H4 (cell line): ENCODE measurements around the gene PRMT7. TPM values are rescaled to one million over a fixed set of nuclear protein-coding genes. Genes with fewer than 3 reads are reported as not detected.
A peak's percentile ranks its signal among the peaks of the same experiment; 100 is the strongest.

ENCODE experiments used
- DNase-seq: peaks from one replicate; pipeline ENCODE4 v3.0.0-alpha.2; 2015; ENCODE audit warnings: low spot score
- total RNA-seq: library from RNA; depleted of rRNA; stranded (reverse); fragments of >200 nt; shearing (Covaris generic); gene quantifications from 2 replicates; pipeline ENCODE4 v1.2.3, GENCODE V29; 2014

Gene PRMT7
- total RNA-seq, 1 experiment from 2014 or later = 37.5 TPM

GRCh38 chr16:68306633-68307032, 4.2 kb upstream of the PRMT7 start:
- no peak for DNase-seq

- DNase-seq = no peak
Measured at GRCh38 chr16:68309799-68310198, 1.0 kb upstream of the PRMT7 start.

GRCh38 chr16:68310437-68310773, 414 bp upstream of the PRMT7 start:
- DNase-seq = no peak

- no peak for DNase-seq
Measured at GRCh38 chr16:68313116-68313515, 2.3 kb downstream of the PRMT7 start.

GRCh38 chr16:68319185-68319908, 8.5 kb downstream of the PRMT7 start:
- no peak for DNase-seq

GRCh38 chr16:68324336-68324735, 13.5 kb downstream of the PRMT7 start:
- no peak for DNase-seq

GRCh38 chr16:68324780-68325357, 14.1 kb downstream of the PRMT7 start:
- DNase-seq = no peak

- peak; percentile 77 for DNase-seq
Measured at GRCh38 chr16:68328151-68328859, 17.5 kb downstream of the PRMT7 start.

- DNase-seq = no peak
Measured at GRCh38 chr16:68328860-68329390, 18.1 kb downstream of the PRMT7 start.

GRCh38 chr16:68331879-68332410, 21.1 kb downstream of the PRMT7 start:
- no peak for DNase-seq

GRCh38 chr16:68332411-68333121, 21.7 kb downstream of the PRMT7 start:
- no peak for DNase-seq

GRCh38 chr16:68335175-68335574, 24.4 kb downstream of the PRMT7 start:
- no peak for DNase-seq

GRCh38 chr16:68338326-68339119, 27.7 kb downstream of the PRMT7 start:
- DNase-seq = no peak

- DNase-seq = no peak
Measured at GRCh38 chr16:68339214-68339613, 28.4 kb downstream of the PRMT7 start.

- DNase-seq = no peak
Measured at GRCh38 chr16:68342620-68343019, 31.8 kb downstream of the PRMT7 start.

GRCh38 chr16:68343137-68343536, 32.3 kb downstream of the PRMT7 start:
- no peak for DNase-seq

- DNase-seq = no peak
Measured at GRCh38 chr16:68344252-68344651, 33.4 kb downstream of the PRMT7 start.

GRCh38 chr16:68345351-68345810, 34.6 kb downstream of the PRMT7 start:
- DNase-seq = no peak

- DNase-seq = no peak
Measured at GRCh38 chr16:68345958-68346635, 35.3 kb downstream of the PRMT7 start.

- DNase-seq = no peak
Measured at GRCh38 chr16:68346892-68347480, 36.2 kb downstream of the PRMT7 start.
